ENCODE measurements around the gene SLC22A15.

Gene SLC22A15

GRCh38 chr1:115949156-115949555 lies 27.2 kb upstream of the SLC22A15 start:
- TF ChIP-seq CTCF (IDR thresholded peaks at IDR 0.05; ENCODE audit: borderline replicate concordance, control extremely low read depth, extremely low read depth, insufficient read depth, missing control alignments), result no peak
- no peak for DNase-seq (ENCODE audit: low spot score)
- in situ Hi-C loops (cut with MboI; ENCODE audit: low sequenced_read_pairs, unreplicated experiment), result no loop called here

GRCh38 chr1:115951560-115951959 lies 24.8 kb upstream of the SLC22A15 start:
- in situ Hi-C loops (cut with MboI; ENCODE audit: low sequenced_read_pairs, unreplicated experiment), result no loop called here
- no peak for TF ChIP-seq CTCF (IDR thresholded peaks at IDR 0.05; ENCODE audit: borderline replicate concordance, control extremely low read depth, extremely low read depth, insufficient read depth, missing control alignments)
- DNase-seq (ENCODE audit: low spot score), result no peak

GRCh38 chr1:115952547-115952946 lies 23.8 kb upstream of the SLC22A15 start:
- DNase-seq (ENCODE audit: low spot score), result no peak
- in situ Hi-C loops (cut with MboI; ENCODE audit: low sequenced_read_pairs, unreplicated experiment), result no loop called here
- TF ChIP-seq CTCF (IDR thresholded peaks at IDR 0.05; ENCODE audit: borderline replicate concordance, control extremely low read depth, extremely low read depth, insufficient read depth, missing control alignments), result no peak

GRCh38 chr1:115953180-115953579 lies 23.1 kb upstream of the SLC22A15 start:
- no peak for DNase-seq (ENCODE audit: low spot score)
- TF ChIP-seq CTCF (IDR thresholded peaks at IDR 0.05; ENCODE audit: borderline replicate concordance, control extremely low read depth, extremely low read depth, insufficient read depth, missing control alignments), result no peak
- in situ Hi-C loops (cut with MboI; ENCODE audit: low sequenced_read_pairs, unreplicated experiment), result no loop called here

GRCh38 chr1:115954684-115955083 lies 21.6 kb upstream of the SLC22A15 start:
- TF ChIP-seq CTCF (IDR thresholded peaks at IDR 0.05; ENCODE audit: borderline replicate concordance, control extremely low read depth, extremely low read depth, insufficient read depth, missing control alignments), result no peak
- DNase-seq (ENCODE audit: low spot score), result no peak
- in situ Hi-C loops (cut with MboI; ENCODE audit: low sequenced_read_pairs, unreplicated experiment), result no loop called here

- TF ChIP-seq CTCF (IDR thresholded peaks at IDR 0.05; ENCODE audit: borderline replicate concordance, control extremely low read depth, extremely low read depth, insufficient read depth, missing control alignments), result no peak
- in situ Hi-C loops (cut with MboI; ENCODE audit: low sequenced_read_pairs, unreplicated experiment), result no loop called here
Observed at GRCh38 chr1:115955228-115955627, 21.1 kb upstream of the SLC22A15 start.

GRCh38 chr1:115958866-115959265 lies 17.4 kb upstream of the SLC22A15 start:
- DNase-seq (ENCODE audit: low spot score), result no peak
- TF ChIP-seq CTCF (IDR thresholded peaks at IDR 0.05; ENCODE audit: borderline replicate concordance, control extremely low read depth, extremely low read depth, insufficient read depth, missing control alignments), result no peak
- in situ Hi-C loops (cut with MboI; ENCODE audit: low sequenced_read_pairs, unreplicated experiment), result no loop called here

More at GRCh38 chr1:115955228-115955627, 21.1 kb upstream of the SLC22A15 start:
- no peak for DNase-seq (ENCODE audit: low spot score)
